HG02981 (cell line): ENCODE results near the gene CHEK1.
"Not testable (repeated sequence)": the region's sequence is repeated elsewhere in the genome, so short reads cannot be mapped to it uniquely, and the experiment has no call there.

Experiments
- ATAC-seq: cut with Tn5 transposase; IDR thresholded peaks from one replicate; pipeline ENCODE4 v1.9.1; 2021; ENCODE audit warnings: mild to moderate bottlenecking, moderate library complexity; ENCODE audit not compliant: unreplicated experiment

The CHEK1 gene

DNA sequence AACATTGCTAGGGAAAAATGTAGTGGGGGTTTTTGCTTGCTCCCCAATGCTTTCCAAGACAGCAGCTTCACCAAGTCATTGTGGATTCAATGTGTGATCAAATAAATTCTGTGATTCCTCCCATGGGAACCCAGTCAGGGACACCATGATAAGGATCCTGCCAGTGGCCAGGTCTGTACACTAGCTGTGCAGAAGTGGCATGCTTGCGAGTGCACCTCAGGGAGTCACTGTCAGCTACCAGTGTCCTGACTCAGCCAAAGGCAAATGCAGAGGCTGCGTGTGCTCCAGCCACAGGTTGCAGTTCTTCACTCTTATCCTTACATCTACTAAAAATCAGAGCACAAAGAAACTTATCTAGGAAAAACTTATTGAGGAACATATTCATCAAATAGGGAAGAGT lies 65.0 kb downstream of the CHEK1 start:
- ATAC-seq: no peak

DNA sequence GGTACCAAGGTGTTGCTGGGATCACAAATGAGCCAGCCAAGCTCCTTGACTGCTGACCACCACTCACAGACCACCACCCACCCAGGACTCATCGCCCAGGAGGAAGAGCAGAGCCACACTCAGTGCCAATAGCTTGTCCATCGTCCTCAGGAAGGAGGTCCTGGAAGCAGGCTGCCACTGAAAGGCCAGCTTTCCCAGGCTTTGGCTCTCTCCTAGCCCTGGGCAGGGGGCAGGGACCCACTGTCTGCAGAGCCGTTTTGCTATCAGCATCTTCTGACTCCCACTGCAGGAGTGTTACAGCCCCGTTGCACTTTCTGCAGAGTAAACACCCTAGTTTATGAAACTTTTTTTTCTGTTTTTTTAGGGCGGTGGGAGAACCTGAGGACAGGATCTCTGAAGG lies 67.9 kb downstream of the CHEK1 start:
- no peak for ATAC-seq

DNA sequence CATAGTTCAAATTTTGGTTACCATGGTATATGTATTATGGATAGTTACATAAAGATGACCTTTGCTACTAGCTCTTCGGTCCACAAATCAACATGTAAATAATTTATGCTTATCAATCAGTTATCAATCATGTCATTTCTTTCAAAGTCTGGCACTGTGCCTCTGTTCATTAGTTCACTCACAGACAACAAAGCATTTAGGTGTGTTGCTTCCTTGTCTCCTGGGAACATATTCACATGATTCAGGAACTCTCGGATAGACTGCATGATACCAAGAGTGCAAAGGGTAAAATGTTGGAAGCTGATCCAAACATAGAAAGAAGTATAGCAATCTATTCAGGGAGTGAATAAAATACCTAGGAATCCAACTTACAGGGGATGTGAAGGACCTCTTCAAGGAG lies 70.0 kb downstream of the CHEK1 start:
- no peak for ATAC-seq

DNA sequence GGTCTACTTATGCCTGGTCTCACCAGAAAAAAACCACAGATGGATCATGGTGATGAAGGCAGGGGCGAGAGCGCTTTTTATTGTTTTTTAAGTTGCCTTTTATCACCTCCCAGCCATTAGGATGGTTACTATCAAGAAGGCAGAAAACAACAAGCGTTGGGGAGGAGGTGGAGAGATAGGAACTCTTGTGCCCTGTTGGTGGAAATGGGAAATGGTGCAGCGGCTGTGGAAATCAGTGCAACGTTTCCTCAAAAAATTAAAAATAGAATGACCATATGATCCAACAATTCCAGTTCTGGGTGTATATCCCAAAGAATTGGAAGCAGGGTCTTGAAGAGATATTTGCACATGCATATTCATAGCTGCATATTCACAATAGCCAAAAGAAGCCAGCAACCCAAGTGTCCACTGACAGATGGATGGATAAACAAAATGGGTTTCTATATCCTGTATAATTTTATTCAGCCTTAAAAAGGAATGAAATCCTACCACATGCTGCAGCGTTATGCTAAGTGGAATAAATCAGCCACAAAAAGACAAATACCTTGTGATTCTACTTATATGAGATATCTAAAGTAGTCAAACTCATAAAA lies 76.2 kb downstream of the CHEK1 start:
- no peak for ATAC-seq

DNA sequence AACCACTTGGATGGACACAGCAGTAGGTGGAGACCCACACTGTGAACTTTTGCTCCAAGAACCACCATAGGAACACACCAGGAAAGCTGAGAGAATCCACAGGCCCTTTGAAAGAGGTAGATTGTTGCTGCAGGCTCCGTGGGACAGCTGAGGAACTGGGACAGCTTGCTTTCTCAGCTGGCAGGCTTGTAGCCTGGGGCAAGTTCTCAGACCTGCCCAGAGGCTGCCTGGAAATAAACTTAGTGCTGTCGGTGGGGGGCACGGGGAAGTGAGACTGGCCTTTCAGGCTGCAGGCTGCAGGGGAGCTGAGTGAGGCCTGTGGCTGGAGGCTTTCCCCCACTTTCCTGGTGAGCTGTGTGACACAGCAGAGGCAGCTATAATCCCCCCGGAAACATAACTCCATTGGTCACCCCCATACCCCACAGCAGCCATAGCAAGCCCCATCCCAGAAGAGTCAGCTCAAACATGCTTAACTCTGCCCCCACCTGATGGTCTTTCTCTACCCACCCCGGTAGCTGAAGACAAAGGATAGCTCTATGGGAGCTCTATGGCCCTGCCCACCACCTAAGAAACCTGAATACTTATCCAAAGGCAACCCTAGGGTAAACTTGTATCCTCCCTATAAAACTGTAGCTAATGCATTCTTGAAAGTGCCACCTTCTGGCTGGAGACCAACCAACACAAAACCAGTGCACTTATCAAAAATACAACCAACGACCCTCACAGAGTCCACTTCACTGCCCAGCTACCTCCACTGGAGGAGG lies 77.1 kb downstream of the CHEK1 start:
- ATAC-seq: no peak

DNA sequence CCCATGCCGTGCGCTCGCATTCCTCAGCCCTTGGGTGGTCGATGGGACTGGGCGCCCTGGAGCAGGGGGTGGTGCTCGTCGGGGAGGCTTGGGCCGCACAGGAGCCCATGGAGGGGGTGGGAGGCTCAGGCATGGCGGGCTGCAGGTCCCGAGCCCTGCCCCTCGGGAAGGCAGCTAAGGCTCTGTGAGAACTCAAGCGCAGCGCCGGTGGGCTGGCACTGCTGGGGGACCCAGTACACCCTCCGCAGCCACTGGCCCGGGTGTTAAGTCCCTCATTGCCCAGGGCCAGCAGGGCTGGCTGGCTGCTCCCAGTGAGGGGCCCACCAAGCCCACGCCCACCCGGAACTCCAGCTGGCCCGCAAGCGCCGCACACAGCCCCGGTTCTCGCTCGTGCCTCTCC lies 79.7 kb downstream of the CHEK1 start:
- not testable (repeated sequence) for ATAC-seq

DNA sequence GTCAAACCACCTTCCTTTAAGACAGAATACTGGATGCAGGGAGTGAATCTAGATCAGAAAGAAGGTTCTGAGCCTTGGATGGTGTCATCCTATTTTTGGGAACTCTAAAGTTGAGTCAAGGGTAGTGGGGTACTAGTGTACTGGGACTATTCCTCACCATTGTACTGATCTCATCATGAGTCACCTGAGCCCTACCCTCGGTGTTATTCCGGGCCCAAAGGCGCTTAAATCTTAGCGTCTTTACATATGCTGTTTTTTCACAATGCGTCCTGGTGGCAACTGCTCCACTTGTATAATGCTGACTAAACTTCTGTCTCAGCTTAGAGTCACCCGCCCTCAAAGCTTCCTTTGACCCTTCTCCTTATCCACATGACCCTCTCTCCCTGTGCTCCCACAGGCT lies 95.8 kb downstream of the CHEK1 start:
- ATAC-seq: no peak

DNA sequence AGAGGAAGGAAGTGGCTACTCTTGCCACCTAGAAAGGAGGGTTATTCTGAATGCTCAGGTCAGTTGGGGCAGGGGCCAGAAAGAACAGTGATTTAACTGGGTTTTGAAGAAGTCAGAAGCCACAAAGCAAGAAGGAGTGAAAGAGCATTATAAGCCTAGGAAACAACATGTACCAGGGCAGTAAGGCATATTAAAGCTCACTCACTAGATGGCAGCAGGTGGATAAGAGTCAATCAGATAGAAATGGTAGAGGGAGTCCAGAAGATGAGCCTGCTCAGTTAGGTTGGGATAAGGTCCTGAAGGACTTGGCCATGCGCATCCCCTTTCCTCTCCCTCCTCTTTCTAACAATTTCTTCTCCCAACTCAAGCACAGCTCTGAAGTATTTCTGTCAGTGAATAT lies 99.2 kb downstream of the CHEK1 start:
- no peak for ATAC-seq
